Ovary (tissue), 9 donors: ENCODE results near the gene TSC22D2. TPM values are rescaled to one million over a fixed set of nuclear protein-coding genes. Genes with fewer than 3 reads are reported as not detected.

Source experiments
- DNase-seq, 5 donors: peaks; one replicate each; pipeline ENCODE4 v3.0.0-alpha.2; 2019 to 2020
- H3K27ac ChIP-seq, 2 donors: fragments of 200-600 bp; one replicate each; pipeline versions ENCODE4 v1.5.1 to v1.8.0; 2019 to 2022
- H3K27me3 ChIP-seq: fragments of 200-600 bp; one replicate; pipeline ENCODE4 v1.8.0; 2022
- H3K36me3 ChIP-seq: fragments of 200-600 bp; sonication (generic); one replicate; pipeline ENCODE4 v1.5.1; 2019
- H3K4me1 ChIP-seq: one replicate; pipeline ENCODE4 v1.8.1; 2013; ENCODE audit warnings: mild to moderate bottlenecking, moderate library complexity; ENCODE audit not compliant: insufficient read depth
- H3K4me3 ChIP-seq: fragments of 200-600 bp; sonication (generic); one replicate; pipeline ENCODE4 v1.5.1; 2017
- H3K9me3 ChIP-seq, 2 donors: fragments of 200-600 bp in 1 of 2; sonication (generic) in 1 of 2; one replicate each; pipeline versions ENCODE4 v1.5.1 to v1.8.1; 2013 to 2019; ENCODE audit warnings: mild to moderate bottlenecking in 1 of 2, moderate library complexity in 1 of 2
- EP300 ChIP-seq: sonication (generic); formaldehyde crosslinking; IDR thresholded peaks from one replicate; pipeline ENCODE4 v1.6.1; 2017; ENCODE audit warnings: antibody characterized with exemption
- POLR2A ChIP-seq: fragments of 450-650 bp; IDR thresholded peaks from one replicate; pipeline ENCODE4 v1.6.1; 2017; ENCODE audit warnings: antibody characterized with exemption, mild to moderate bottlenecking, moderate library complexity
- WGBS, 3 donors: extraction: QIAGEN DNeasy Blood & Tissue Kit in 1 of 3; methylation state at CpG; one replicate each; pipeline versions ENCODE4 v1.1.5 to v1.1.7; 2013 to 2017; 5-methylcytosine and 5-hydroxymethylcytosine counted together
- intact Hi-C, 4 donors: fragments of 100-400 bp; cut with DNase I; formaldehyde crosslinking; loops; one replicate each; pipeline versions ENCODE4 v1.11.0 to v1.15.1; 2022 to 2023
- polyA plus RNA-seq, 2 donors: library from polyadenylated mRNA; stranded (reverse); fragments of 200-250 nt in 1 of 2; fragments of 350-450 nt in 1 of 2; fragmentation: Illumina TruSeq in 1 of 2; extraction: RNeasy Lipid Tissue Mini Kit (QIAGEN cat#74804) in 1 of 2; gene quantifications; one replicate each; pipeline ENCODE4 v1.2.3, GENCODE V29; 2013 to 2014
- total RNA-seq, 7 donors: library from RNA; depleted of rRNA in 2 of 7; stranded (reverse); fragments of >200 nt in 2 of 7; fragmentation: NEBNext Ultra II Directional in 3 of 7; extraction: Animal tissue kit (Norgen Biotek cat#: 25700) in 3 of 7; gene quantifications; one replicate each; pipeline versions ENCODE4 v1.1.0 to v1.2.4, GENCODE V29; 2016 to 2023
- TF ChIP-seq, protein P1 (sequence below), 3 donors: fragments of 450-650 bp in 2 of 3; fragments of 200-600 bp in 1 of 3; IDR thresholded peaks; one replicate each; pipeline versions ENCODE4 v1.5.1 to v1.8.0; 2016 to 2022; ENCODE audit warnings: antibody characterized with exemption in 3 of 3, mild to moderate bottlenecking in 1 of 3
- donor health status: DM: no; HTN: no; CAD: no; lungs with moderate emphysema.
- donor health status: DM: no; HTN: no; CAD: no.
- donor health status: Bipolar disorder and iron deficiency.
- donor health status: DM: yes; HTN: yes; CAD: no.
- donor health status: DM: no; HTN: no; CAD: no.
- donor health status: DM: yes; HTN: yes; CAD: no.

The TSC22D2 gene
- total and polyA plus RNA-seq, 9 donors = 11.2 to 33.4 (median 23.1) TPM

- no peaks in the 10 kb centered on the region for H3K27me3 ChIP-seq
- no peaks in the 10 kb centered on the region for H3K4me1 ChIP-seq
- no peak overlapping the region for H3K4me3 ChIP-seq
- intact Hi-C loops = no loop called here
- no peaks in the 10 kb centered on the region for H3K36me3 ChIP-seq
- no peaks in the 10 kb centered on the region for H3K9me3 ChIP-seq
- WGBS, 3 donors = 71 to 94% (median 90%) methylated on average over 4 of the region's 4 CpGs
- TF ChIP-seq POLR2A (no peak), EP300 (no peak)
- TF ChIP-seq, protein P1, sequence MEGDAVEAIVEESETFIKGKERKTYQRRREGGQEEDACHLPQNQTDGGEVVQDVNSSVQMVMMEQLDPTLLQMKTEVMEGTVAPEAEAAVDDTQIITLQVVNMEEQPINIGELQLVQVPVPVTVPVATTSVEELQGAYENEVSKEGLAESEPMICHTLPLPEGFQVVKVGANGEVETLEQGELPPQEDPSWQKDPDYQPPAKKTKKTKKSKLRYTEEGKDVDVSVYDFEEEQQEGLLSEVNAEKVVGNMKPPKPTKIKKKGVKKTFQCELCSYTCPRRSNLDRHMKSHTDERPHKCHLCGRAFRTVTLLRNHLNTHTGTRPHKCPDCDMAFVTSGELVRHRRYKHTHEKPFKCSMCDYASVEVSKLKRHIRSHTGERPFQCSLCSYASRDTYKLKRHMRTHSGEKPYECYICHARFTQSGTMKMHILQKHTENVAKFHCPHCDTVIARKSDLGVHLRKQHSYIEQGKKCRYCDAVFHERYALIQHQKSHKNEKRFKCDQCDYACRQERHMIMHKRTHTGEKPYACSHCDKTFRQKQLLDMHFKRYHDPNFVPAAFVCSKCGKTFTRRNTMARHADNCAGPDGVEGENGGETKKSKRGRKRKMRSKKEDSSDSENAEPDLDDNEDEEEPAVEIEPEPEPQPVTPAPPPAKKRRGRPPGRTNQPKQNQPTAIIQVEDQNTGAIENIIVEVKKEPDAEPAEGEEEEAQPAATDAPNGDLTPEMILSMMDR (IDR thresholded peaks at IDR 0.05) = no peak
- no peak overlapping the region for H3K27ac ChIP-seq
- DNase-seq = no peak
Measured at GRCh38 chr3:150434234-150434633, 26.1 kb downstream of the TSC22D2 start.

- intact Hi-C loops = no loop called here
Measured at GRCh38 chr3:150436161-150436560, 28.1 kb downstream of the TSC22D2 start.

DNA sequence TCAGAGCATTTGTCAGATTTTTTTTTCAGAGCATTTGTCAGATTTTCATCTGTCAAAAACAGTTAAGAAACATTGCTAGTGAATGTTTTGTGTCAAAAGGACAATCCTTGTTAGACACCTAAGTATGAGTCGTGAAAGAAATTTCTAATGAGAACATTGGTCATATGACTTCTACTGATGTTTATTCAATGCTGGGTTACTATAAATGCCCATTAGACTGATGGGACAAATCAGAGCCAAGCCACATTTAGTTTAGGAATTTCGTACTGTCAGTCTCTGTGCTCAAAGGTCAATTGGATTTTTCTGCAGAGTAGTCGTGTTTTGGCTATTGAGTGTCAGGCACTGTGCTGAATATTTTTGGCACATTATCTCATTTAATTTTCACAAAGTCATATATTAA, 31.6 kb downstream of the TSC22D2 start:
- Histone ChIP-seq H3K27ac (no peak overlapping the region), H3K9me3 (no peaks in the 10 kb centered on the region), H3K27me3 (no peaks in the 10 kb centered on the region), H3K4me1 (no peaks in the 10 kb centered on the region), H3K4me3 (no peak overlapping the region), H3K36me3 (no peaks in the 10 kb centered on the region)
- no peak for TF ChIP-seq EP300
- TF ChIP-seq POLR2A = no peak
- TF ChIP-seq, protein P1 (IDR thresholded peaks at IDR 0.05) = no peak
- DNase-seq = no peak
- intact Hi-C loops = no loop called here
- WGBS, 3 donors = 79 to 88% (median 86%) methylated on average over 3 of the region's 3 CpGs

More at GRCh38 chr3:150436161-150436560, 28.1 kb downstream of the TSC22D2 start:
- Histone ChIP-seq H3K4me1 (no peaks in the 10 kb centered on the region), H3K4me3 (no peak overlapping the region), H3K9me3 (no peaks in the 10 kb centered on the region), H3K36me3 (no peaks in the 10 kb centered on the region), H3K27ac (no peak overlapping the region), H3K27me3 (no peaks in the 10 kb centered on the region)
- no peak for DNase-seq
- 58 to 77% (median 59%) methylated on average over 5 of the region's 5 CpGs for WGBS, 3 donors
- TF ChIP-seq POLR2A (no peak), EP300 (no peak)
- TF ChIP-seq, protein P1 (IDR thresholded peaks at IDR 0.05) = no peak

DNA sequence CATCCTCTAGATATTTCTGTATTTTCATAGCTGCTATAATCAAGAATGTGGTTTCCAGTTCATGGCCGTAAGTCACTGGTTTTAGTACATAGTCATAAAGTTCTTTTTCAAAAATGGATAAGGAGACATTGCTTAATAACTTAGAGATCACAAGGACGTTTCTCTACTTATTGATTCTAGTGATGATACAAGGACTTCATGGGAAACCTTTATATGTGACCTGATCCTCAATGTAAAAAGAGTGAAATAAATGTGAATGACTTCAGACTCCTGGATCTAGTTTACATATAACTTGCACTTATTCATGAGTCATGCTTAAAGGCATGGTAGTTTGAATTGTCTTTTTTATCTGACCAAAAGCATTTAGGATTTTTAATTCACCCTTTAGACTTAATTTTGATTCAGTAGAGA, 35.2 kb downstream of the TSC22D2 start:
- no peak overlapping the region for H3K27ac ChIP-seq
- intact Hi-C loops = no loop called here
- DNase-seq = no peak
- no peaks in the 10 kb centered on the region for H3K9me3 ChIP-seq
- TF ChIP-seq, protein P1 (IDR thresholded peaks at IDR 0.05) = no peak
- no peak for TF ChIP-seq POLR2A
- no peak for TF ChIP-seq EP300
- H3K4me3 ChIP-seq = no peak overlapping the region
- WGBS, 3 donors = 65 to 75% (median 68%) methylated on average over 2 of the region's 2 CpGs
- H3K36me3 ChIP-seq = no peaks in the 10 kb centered on the region
- H3K4me1 ChIP-seq = no peaks in the 10 kb centered on the region
- no peaks in the 10 kb centered on the region for H3K27me3 ChIP-seq
